ENCODE data around the gene ZNF2. TPM values are rescaled to one million over a fixed set of nuclear protein-coding genes. Genes with fewer than 3 reads are reported as not detected.
A peak's percentile ranks its signal among the peaks of the same experiment; 100 is the strongest.

The ZNF2 gene
- total and polyA plus RNA-seq, 2 of the 13 experiments (the other 11 are each of a cell fraction or from before 2014, with no cell fraction given): 4.3 to 6.1 TPM

GRCh38 chr2:95231723-95232122, 66.1 kb downstream of the ZNF2 start (continued):
- TF ChIP-seq ZSCAN9 (CRISPR knock-in tag; IDR thresholded peaks at IDR 0.05; ENCODE audit: borderline replicate concordance) (0 out of 2 replicates have a peak, but pooled peaks have one; percentile 20), GATAD1 (CRISPR knock-in tag; IDR thresholded peaks at IDR 0.05) (peak; percentile 42; the same call in 1 of the 2 replicates), NKX3-1 (CRISPR knock-in tag; IDR thresholded peaks at IDR 0.05) (no peak), NR2F2 (IDR thresholded peaks at IDR 0.05; ENCODE audit: borderline replicate concordance, low read depth) (peak; percentile 75), NR2C2 (CRISPR knock-in tag; IDR thresholded peaks at IDR 0.05; ENCODE audit: borderline replicate concordance) (peak; percentile 53; the same call in 1 of the 2 replicates), NR2F1 (CRISPR knock-in tag; IDR thresholded peaks at IDR 0.05) (peak; percentile 95 to 96), XRCC5 (optimal IDR thresholded peaks at IDR 0.05; ENCODE audit: low read length) (peak; percentile 82), KLF6 (CRISPR knock-in tag; IDR thresholded peaks at IDR 0.05) (0 out of 2 replicates have a peak, but pooled peaks have one; percentile 22), ZNF646 (CRISPR knock-in tag; IDR thresholded peaks at IDR 0.05) (no peak), ZNF639 (CRISPR knock-in tag; conservative IDR thresholded peaks at IDR 0.05) (no peak), RAD21 (CRISPR knock-in tag; IDR thresholded peaks at IDR 0.05) (peak; percentile 87), THAP11 (CRISPR knock-in tag; IDR thresholded peaks at IDR 0.05) (peak; percentile 59), ZNF207 (IDR thresholded peaks at IDR 0.05; ENCODE audit: borderline replicate concordance) (no peak)
- TF ChIP-seq, protein P1, sequence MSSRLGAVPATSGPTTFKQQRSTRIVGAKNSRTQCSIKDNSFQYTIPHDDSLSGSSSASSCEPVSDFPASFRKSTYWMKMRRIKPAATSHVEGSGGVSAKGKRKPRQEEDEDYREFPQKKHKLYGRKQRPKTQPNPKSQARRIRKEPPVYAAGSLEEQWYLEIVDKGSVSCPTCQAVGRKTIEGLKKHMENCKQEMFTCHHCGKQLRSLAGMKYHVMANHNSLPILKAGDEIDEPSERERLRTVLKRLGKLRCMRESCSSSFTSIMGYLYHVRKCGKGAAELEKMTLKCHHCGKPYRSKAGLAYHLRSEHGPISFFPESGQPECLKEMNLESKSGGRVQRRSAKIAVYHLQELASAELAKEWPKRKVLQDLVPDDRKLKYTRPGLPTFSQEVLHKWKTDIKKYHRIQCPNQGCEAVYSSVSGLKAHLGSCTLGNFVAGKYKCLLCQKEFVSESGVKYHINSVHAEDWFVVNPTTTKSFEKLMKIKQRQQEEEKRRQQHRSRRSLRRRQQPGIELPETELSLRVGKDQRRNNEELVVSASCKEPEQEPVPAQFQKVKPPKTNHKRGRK (CRISPR knock-in tag; IDR thresholded peaks at IDR 0.05): no peak
- TF ChIP-seq, protein P2, sequence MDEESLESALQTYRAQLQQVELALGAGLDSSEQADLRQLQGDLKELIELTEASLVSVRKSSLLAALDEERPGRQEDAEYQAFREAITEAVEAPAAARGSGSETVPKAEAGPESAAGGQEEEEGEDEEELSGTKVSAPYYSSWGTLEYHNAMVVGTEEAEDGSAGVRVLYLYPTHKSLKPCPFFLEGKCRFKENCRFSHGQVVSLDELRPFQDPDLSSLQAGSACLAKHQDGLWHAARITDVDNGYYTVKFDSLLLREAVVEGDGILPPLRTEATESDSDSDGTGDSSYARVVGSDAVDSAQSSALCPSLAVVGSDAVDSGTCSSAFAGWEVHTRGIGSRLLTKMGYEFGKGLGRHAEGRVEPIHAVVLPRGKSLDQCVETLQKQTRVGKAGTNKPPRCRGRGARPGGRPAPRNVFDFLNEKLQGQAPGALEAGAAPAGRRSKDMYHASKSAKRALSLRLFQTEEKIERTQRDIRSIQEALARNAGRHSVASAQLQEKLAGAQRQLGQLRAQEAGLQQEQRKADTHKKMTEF (CRISPR knock-in tag; IDR thresholded peaks at IDR 0.05): 0 out of 2 replicates have a peak, but pooled peaks have one; percentile 33
- TF ChIP-seq, protein P3, sequence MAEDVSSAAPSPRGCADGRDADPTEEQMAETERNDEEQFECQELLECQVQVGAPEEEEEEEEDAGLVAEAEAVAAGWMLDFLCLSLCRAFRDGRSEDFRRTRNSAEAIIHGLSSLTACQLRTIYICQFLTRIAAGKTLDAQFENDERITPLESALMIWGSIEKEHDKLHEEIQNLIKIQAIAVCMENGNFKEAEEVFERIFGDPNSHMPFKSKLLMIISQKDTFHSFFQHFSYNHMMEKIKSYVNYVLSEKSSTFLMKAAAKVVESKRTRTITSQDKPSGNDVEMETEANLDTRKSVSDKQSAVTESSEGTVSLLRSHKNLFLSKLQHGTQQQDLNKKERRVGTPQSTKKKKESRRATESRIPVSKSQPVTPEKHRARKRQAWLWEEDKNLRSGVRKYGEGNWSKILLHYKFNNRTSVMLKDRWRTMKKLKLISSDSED (CRISPR knock-in tag; IDR thresholded peaks at IDR 0.05): no peak
- TF ChIP-seq, protein P4, sequence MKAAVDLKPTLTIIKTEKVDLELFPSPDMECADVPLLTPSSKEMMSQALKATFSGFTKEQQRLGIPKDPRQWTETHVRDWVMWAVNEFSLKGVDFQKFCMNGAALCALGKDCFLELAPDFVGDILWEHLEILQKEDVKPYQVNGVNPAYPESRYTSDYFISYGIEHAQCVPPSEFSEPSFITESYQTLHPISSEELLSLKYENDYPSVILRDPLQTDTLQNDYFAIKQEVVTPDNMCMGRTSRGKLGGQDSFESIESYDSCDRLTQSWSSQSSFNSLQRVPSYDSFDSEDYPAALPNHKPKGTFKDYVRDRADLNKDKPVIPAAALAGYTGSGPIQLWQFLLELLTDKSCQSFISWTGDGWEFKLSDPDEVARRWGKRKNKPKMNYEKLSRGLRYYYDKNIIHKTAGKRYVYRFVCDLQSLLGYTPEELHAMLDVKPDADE (CRISPR knock-in tag; IDR thresholded peaks at IDR 0.05): no peak

All from HepG2 (cell line).